HepG2 (cell line): Measurements from ENCODE around the gene KCNIP3.

Source experiments
- ATF7 ChIP-seq, 2 experiments: fragments of 450-650 bp in 1 of 2; sonication (generic) in 1 of 2; formaldehyde crosslinking in 1 of 2; IDR thresholded peaks; 2 replicates each; pipeline versions ENCODE4 v1.4.0 to v1.6.1; 2016 to 2020; ENCODE audit warnings: antibody characterized with exemption in 1 of 2, mild to moderate bottlenecking in 1 of 2, missing genetic modification reagents in 1 of 2
- CBX5 ChIP-seq: sonication (generic); formaldehyde crosslinking; IDR thresholded peaks from 2 replicates; pipeline ENCODE4 v1.4.0; 2020; ENCODE audit warnings: missing genetic modification reagents, borderline replicate concordance
- FOXO1 ChIP-seq: sonication (generic); formaldehyde crosslinking; IDR thresholded peaks from 2 replicates; pipeline ENCODE4 v1.4.0; 2020; ENCODE audit warnings: missing genetic modification reagents
- HDAC6 ChIP-seq: fragments of 200-600 bp; sonication (generic); IDR thresholded peaks from 2 replicates; pipeline ENCODE4 v1.7.0; 2017; ENCODE audit warnings: mild to moderate bottlenecking, antibody characterized with exemption, low read length, low read depth
- POLR2AphosphoS5 ChIP-seq: IDR thresholded peaks from 2 replicates; pipeline ENCODE4 v1.6.1; 2012; ENCODE audit warnings: low read depth, low read length
- REPIN1 ChIP-seq: sonication (generic); formaldehyde crosslinking; IDR thresholded peaks from 2 replicates; pipeline ENCODE4 v1.8.0; 2022; ENCODE audit warnings: missing genetic modification reagents, low read depth, mild to moderate bottlenecking, borderline replicate concordance
- SIN3A ChIP-seq: IDR thresholded peaks from 2 replicates; pipeline ENCODE4 v1.6.1; 2011; ENCODE audit warnings: low read depth, mild to moderate bottlenecking, control low read depth, low read length, borderline replicate concordance
- ZSCAN29 ChIP-seq: sonication (generic); formaldehyde crosslinking; conservative IDR thresholded peaks from 2 replicates; pipeline ENCODE4 v1.4.0; 2020; ENCODE audit warnings: mild to moderate bottlenecking, missing genetic modification reagents
- TF ChIP-seq, protein P1 (sequence below): sonication (generic); formaldehyde crosslinking; IDR thresholded peaks from 2 replicates; pipeline ENCODE4 v1.5.0; 2020; ENCODE audit warnings: mild to moderate bottlenecking, missing genetic modification reagents, moderate library complexity

- TF ChIP-seq ZSCAN29 (no peak), REPIN1 (CRISPR knock-in tag) (no peak), SIN3A (no peak), POLR2AphosphoS5 (no peak), HDAC6 (no peak), FOXO1 (no peak), ATF7 (IDR thresholded peaks at IDR 0.05) (no peak), ATF7 (CRISPR knock-in tag; IDR thresholded peaks at IDR 0.05) (no peak), CBX5 (no peak)
- TF ChIP-seq, protein P1, sequence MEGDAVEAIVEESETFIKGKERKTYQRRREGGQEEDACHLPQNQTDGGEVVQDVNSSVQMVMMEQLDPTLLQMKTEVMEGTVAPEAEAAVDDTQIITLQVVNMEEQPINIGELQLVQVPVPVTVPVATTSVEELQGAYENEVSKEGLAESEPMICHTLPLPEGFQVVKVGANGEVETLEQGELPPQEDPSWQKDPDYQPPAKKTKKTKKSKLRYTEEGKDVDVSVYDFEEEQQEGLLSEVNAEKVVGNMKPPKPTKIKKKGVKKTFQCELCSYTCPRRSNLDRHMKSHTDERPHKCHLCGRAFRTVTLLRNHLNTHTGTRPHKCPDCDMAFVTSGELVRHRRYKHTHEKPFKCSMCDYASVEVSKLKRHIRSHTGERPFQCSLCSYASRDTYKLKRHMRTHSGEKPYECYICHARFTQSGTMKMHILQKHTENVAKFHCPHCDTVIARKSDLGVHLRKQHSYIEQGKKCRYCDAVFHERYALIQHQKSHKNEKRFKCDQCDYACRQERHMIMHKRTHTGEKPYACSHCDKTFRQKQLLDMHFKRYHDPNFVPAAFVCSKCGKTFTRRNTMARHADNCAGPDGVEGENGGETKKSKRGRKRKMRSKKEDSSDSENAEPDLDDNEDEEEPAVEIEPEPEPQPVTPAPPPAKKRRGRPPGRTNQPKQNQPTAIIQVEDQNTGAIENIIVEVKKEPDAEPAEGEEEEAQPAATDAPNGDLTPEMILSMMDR (CRISPR knock-in tag) = no peak
These were observed 61.9 kb downstream of the KCNIP3 start for GRCh38 chr2:95359031-95359430.
